HepG2 (cell line): Measurements from ENCODE around the gene LDAF1. TPM values are rescaled to one million over a fixed set of nuclear protein-coding genes. Genes with fewer than 3 reads are reported as not detected.

ENCODE experiments used
- ARNT2 ChIP-seq: sonication (generic); formaldehyde crosslinking; IDR thresholded peaks from 2 replicates; pipeline ENCODE4 v1.8.0; 2022; ENCODE audit warnings: mild to moderate bottlenecking, low read depth, missing genetic modification reagents, moderate library complexity
- BCL6 ChIP-seq: IDR thresholded peaks from 2 replicates; pipeline ENCODE4 v1.6.1; 2016; ENCODE audit warnings: missing genetic modification reagents, missing compliant biosample characterization
- CHCHD3 ChIP-seq: sonication (generic); formaldehyde crosslinking; IDR thresholded peaks from 2 replicates; pipeline ENCODE4 v1.8.0; 2022; ENCODE audit warnings: mild to moderate bottlenecking, missing genetic modification reagents, moderate library complexity
- HBP1 ChIP-seq: IDR thresholded peaks from 2 replicates; pipeline ENCODE4 v1.6.1; 2016; ENCODE audit warnings: low read depth, control low read depth
- HMGA1 ChIP-seq: sonication (generic); formaldehyde crosslinking; conservative IDR thresholded peaks from 2 replicates; pipeline ENCODE4 v1.4.0; 2020; ENCODE audit warnings: missing genetic modification reagents
- KLF12 ChIP-seq: sonication (generic); formaldehyde crosslinking; IDR thresholded peaks from 2 replicates; pipeline ENCODE4 v1.4.0; 2020; ENCODE audit warnings: missing genetic modification reagents, borderline replicate concordance
- KMT2A ChIP-seq: sonication (generic); formaldehyde crosslinking; IDR thresholded peaks from 2 replicates; pipeline ENCODE4 v1.4.0; 2020; ENCODE audit warnings: missing genetic modification reagents
- SIX4 ChIP-seq: sonication (generic); formaldehyde crosslinking; IDR thresholded peaks from 2 replicates; pipeline ENCODE4 v1.4.0; 2020; ENCODE audit warnings: missing genetic modification reagents
- SOX6 ChIP-seq, 2 experiments: fragments of 450-650 bp in 1 of 2; sonication (generic) in 1 of 2; formaldehyde crosslinking in 1 of 2; IDR thresholded peaks; 2 replicates each; pipeline versions ENCODE4 v1.4.0 to v1.6.1; 2017 to 2020; ENCODE audit warnings: antibody characterized with exemption in 1 of 2, mild to moderate bottlenecking in 1 of 2, missing genetic modification reagents in 1 of 2
- TFDP1 ChIP-seq: IDR thresholded peaks from 2 replicates; pipeline ENCODE4 v1.6.1; 2016; ENCODE audit warnings: missing compliant biosample characterization, missing genetic modification reagents, borderline replicate concordance
- ZBED4 ChIP-seq: sonication (generic); formaldehyde crosslinking; IDR thresholded peaks from 2 replicates; pipeline ENCODE4 v1.4.0; 2020; ENCODE audit warnings: missing genetic modification reagents, borderline replicate concordance
- ZBTB25 ChIP-seq: IDR thresholded peaks from 2 replicates; pipeline ENCODE4 v1.6.1; 2018; ENCODE audit warnings: missing genetic modification reagents
- ZGPAT ChIP-seq: IDR thresholded peaks from 2 replicates; pipeline ENCODE4 v1.6.1; 2016; ENCODE audit warnings: mild to moderate bottlenecking
- ZMAT5 ChIP-seq: sonication (generic); formaldehyde crosslinking; IDR thresholded peaks from 2 replicates; pipeline ENCODE4 v1.5.0; 2020; ENCODE audit warnings: mild to moderate bottlenecking, low read depth, missing genetic modification reagents, borderline replicate concordance
- ZNF274 ChIP-seq: sonication (generic); formaldehyde crosslinking; IDR thresholded peaks from 2 replicates; pipeline ENCODE4 v1.5.1; 2020; ENCODE audit warnings: mild to moderate bottlenecking, missing genetic modification reagents
- ZNF296 ChIP-seq: sonication (generic); formaldehyde crosslinking; conservative IDR thresholded peaks from 2 replicates; pipeline ENCODE4 v1.5.0; 2020; ENCODE audit warnings: mild to moderate bottlenecking, missing genetic modification reagents
- ZNF550 ChIP-seq: sonication (generic); formaldehyde crosslinking; IDR thresholded peaks from 2 replicates; pipeline ENCODE4 v1.4.0; 2020; ENCODE audit warnings: mild to moderate bottlenecking, missing genetic modification reagents, borderline replicate concordance
- ZNF768 ChIP-seq: sonication (generic); formaldehyde crosslinking; IDR thresholded peaks from 2 replicates; pipeline ENCODE4 v1.4.0; 2020; ENCODE audit warnings: missing genetic modification reagents
- polyA plus RNA-seq, 8 experiments: library from polyadenylated mRNA; depleted of rRNA in 3 of 8; stranded (reverse) in 7 of 8; unstranded in 1 of 8; fragments of >200 nt; fragmentation: Illumina TruSeq in 4 of 8; extraction: Trizol in 4 of 8; gene quantifications; 2 replicates each; pipeline versions ENCODE4 v1.2.1 to v1.2.3, GENCODE V29; 2011 to 2016; ENCODE audit warnings: low read depth in 4 of 8, missing spikeins in 1 of 8, mixed read lengths in 1 of 8; ENCODE audit not compliant: insufficient read depth in 1 of 8
- total RNA-seq, 5 experiments: library from RNA; depleted of rRNA; stranded (reverse); fragments of >200 nt; fragmentation: Illumina TruSeq; extraction: Trizol; gene quantifications; 2 replicates each; pipeline ENCODE4 v1.2.3, GENCODE V29; 2016; ENCODE audit warnings: low read depth in 1 of 5

Gene LDAF1
- total and polyA plus RNA-seq, 2 of the 13 experiments (the other 11 are each of a cell fraction or from before 2014, with no cell fraction given): 6.3 to 7.5 TPM

- TF ChIP-seq ZNF550 (CRISPR knock-in tag) (0 out of 2 replicates have a peak, but pooled peaks have one; percentile 93), SOX6 (IDR thresholded peaks at IDR 0.05) (no peak), SOX6 (CRISPR knock-in tag; IDR thresholded peaks at IDR 0.05) (no peak), ZBED4 (CRISPR knock-in tag) (peak; percentile 61; the same call in 1 of the 2 replicates), KLF12 (CRISPR knock-in tag) (no peak), KMT2A (CRISPR knock-in tag) (no peak), BCL6 (CRISPR knock-in tag) (no peak), TFDP1 (peak; percentile 90), ARNT2 (CRISPR knock-in tag) (0 out of 2 replicates have a peak, but pooled peaks have one; percentile 56), ZNF274 (CRISPR knock-in tag) (peak; percentile 85; the same call in 1 of the 2 replicates), CHCHD3 (no peak), HBP1 (CRISPR knock-in tag) (no peak; the same call in 1 of the 2 replicates), ZBTB25 (CRISPR knock-in tag) (no peak), ZGPAT (CRISPR knock-in tag) (peak; percentile 59; the same call in 1 of the 2 replicates), ZNF768 (CRISPR knock-in tag) (peak; percentile 71; the same call in 1 of the 2 replicates), SIX4 (CRISPR knock-in tag) (no peak), ZNF296 (CRISPR knock-in tag) (0 out of 2 replicates have a peak, but pooled peaks have one; percentile 11), HMGA1 (CRISPR knock-in tag) (no peak), ZMAT5 (CRISPR knock-in tag) (no peak)
Observed at GRCh38 chr16:21158208-21159110, at the start of gene LDAF1 (continued).
